GM19240 (cell line): Measurements from ENCODE around the gene RABIF.
A peak's percentile ranks its signal among the peaks of the same experiment; 100 is the strongest.
"Not testable (repeated sequence)": the region's sequence is repeated elsewhere in the genome, so short reads cannot be mapped to it uniquely, and the experiment has no call there.

ENCODE experiments used
- DNase-seq: peaks from one replicate; pipeline ENCODE4 v3.0.0; 2011; ENCODE audit warnings: low spot score; ENCODE audit not compliant: insufficient read length

The RABIF gene

DNA sequence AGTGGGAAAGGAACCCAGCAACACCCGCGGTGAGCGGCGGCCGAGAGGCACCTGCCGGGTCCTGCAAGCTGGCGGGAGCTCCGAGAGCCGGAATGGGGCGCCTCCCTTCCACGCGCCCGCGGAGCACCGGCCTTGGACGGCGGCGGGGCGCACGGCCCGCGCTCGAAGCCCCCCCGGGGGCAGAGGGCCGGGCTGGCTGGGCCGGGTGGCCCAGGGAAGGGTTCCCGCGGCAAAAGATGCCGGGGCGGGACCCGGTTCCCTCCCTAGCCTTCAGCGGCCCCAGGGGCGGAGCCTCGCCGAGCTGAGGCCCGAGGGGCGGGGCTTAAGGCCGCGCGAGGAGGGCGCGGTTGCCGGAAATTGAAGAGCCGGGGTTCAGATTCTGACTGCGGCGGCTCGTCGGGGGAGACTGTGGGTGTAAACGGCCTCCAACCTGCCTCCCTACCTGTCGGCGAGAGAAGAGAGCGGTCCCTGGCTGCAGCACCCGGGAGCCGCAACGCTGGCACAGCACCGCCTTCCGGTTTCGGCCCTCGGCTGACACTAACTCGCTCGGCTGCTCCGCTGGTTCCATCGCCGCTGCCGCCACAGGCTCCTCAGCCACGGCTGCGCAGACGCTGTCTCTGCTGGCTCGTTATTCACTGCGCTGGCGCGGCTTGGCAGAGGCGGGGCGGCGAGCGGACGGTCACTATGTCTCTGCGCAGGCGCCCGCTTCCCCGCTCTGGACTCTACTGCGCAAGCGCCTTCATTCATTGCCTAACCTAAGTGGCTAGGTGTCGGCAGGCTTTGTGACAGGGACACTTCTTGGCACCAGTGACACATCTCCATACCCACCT lies at the start of gene RABIF:
RABIF (minus strand) TSS at position 619 of the 830 bp plus-strand sequence; CDS start at position 568, 51 bp downstream.
- DNase-seq: peak; percentile 94

DNA sequence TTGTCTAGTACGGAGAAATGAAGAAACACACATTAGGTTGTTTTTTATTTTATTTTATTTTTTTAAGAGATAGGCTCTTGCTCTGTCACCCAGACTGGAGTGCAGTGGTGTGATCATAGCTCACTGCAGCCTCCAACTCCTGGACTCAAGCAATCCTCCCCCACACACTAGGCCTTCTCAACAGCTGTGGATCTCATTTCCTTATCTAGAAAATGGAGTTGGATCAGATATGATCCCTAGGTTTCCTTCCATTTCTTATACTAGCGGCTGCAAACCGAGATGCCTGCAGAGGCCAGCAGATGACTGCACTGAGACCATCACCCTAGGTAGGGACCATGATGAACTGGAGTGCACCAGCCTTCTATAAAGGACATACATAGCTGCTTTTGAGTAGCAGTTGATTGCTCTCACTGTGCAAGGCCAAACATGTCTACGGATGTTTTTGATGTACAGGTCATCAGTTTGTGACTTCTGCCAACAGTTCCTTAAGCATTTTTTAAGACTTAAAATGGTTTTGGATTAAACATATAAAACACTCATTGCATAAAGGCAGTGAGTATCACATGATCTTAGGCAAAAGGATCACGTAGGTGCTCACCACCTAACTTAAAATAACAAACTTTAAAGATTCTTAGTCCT lies 49.5 kb upstream of the RABIF start:
- no peak for DNase-seq

DNA sequence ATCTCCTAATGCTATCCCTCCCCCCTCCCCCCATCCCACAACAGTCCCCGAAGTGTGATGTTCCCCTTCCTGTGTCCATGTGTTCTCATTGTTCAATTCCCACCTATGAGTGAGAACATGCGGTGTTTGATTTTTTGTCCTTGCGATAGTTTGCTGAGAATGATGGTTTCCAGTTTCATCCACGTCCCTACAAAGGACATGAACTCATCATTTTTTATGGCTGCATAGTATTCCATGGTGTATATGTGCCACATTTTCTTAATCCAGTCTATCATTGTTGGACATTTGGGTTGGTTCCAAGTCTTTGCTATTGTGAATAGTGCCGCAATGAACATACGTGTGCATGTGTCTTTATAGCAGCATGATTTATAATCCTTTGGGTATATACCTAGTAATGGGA lies 47.5 kb upstream of the RABIF start:
- DNase-seq: not testable (repeated sequence)

DNA sequence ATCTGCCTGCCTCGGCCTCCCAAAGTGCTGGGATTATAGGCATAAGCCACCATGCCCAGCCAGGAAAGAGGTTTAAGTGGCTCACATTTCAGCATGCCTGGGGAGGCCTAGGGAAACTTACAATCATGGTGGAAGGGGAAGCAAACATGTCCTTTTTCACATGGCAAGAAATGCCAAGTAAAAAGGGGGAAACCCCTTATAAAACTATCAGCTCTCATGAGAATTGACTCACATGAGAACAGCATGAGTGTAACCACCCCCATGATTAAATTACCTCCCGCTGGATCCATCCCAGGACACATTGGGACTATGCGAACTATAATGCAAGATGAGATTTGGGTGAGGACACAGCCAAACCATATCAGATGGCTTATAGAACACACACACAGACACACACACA lies 46.9 kb upstream of the RABIF start:
- no peak for DNase-seq

DNA sequence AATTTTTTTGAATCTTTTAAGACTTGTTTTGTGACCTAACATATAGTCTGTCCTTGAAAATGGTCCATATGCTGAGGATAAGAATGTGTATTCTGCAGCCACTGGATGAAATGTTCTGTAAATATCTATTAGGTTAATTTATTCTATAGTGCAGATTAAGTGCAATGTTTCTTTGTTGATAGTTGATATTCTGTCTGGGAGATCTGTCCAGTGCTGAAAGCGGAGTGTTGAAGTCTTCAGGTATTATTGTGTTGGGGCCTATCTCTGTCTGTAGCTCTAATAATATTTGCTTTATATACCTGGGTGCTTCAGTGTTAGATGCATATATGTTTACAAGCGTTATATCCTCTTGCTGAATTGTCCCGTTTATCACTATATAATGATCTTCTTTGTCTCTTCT lies 45.8 kb upstream of the RABIF start:
- no peak for DNase-seq

DNA sequence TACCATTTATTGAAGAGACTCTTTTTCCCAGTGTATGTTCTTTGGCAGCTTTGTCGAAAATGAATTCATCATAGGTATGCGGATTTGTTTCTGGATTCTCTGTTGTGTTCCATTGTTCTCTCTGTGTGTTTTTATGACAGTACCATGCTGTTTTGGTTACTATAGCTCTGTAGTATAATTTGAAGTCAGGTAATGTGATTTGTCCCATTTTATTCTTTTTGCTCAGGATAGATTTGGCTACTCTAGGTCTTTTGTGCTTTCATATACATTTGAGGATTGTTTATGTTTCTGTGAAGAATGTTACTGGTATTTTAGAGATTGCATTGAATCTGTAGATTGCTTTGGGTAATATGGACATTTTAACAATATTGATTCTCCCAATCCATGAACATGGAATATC lies 43.5 kb upstream of the RABIF start:
- no peak for DNase-seq

DNA sequence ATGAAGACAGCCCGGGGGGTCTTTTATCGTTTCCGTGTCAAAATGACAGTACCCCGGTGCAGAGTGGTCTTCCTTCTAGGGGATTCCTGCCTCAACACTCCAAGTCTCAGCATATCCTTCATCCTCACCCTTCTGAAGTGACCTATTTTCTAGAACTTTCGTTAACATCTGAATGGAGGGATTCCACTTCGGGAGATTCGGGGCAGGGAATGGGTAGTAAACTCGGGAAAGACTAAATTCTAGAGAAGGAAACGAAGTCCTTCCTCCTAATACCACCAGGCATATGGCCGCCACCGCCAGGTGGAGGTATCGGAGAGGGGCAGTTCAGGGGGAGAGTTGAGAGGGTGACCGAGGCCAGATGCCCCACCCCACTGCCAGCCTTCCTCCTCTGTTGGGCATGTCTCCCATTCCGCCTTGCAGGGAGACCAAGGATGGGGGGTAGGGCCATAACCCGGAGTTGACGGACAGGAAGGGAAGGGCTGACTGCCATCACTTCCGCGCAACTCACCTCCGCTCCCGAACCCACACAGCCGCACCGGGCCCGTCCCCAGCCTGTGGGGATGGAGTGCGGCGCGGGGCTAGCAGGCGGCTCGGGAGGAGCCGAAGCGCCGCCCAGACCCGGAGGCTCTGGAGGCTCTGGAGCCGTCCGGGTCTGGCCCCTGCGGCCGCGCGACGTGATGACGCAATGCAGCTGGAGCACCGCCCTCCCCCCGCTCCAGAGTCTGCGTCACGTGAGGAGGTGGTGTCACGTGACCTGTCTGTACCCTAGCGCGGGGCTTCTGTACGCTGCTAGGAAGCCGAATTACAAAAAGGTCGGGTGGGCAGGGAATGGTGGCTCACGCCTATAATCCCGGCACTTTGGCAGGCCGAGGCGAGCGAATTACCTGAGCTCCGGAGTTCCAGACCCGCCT lies 37.9 kb upstream of the RABIF start, which contains the start of gene KLHL12:
KLHL12 (minus strand) TSS at position 654 of the 911 bp plus-strand sequence. CDS start 2,072 bp downstream, outside the sequence.
- peak; percentile 84 for DNase-seq

DNA sequence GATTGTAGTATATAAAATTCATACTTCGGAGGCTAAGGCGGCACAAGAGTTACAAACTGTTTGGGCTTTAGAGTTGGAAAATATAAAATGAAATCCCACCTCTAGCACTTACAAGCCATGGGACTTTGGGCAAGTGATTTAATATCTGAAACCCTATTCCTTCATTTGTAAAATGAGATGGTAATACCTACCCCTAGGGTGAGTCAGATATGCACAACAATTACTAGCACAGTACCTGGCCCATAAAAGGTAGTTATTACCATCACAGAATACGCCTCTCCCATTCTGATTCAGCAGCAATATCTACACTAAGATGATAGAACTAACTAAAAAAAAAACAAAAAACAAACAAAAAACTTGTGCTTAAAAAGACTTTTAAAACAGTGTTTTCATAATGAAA lies 34.6 kb upstream of the RABIF start:
- DNase-seq: no peak

DNA sequence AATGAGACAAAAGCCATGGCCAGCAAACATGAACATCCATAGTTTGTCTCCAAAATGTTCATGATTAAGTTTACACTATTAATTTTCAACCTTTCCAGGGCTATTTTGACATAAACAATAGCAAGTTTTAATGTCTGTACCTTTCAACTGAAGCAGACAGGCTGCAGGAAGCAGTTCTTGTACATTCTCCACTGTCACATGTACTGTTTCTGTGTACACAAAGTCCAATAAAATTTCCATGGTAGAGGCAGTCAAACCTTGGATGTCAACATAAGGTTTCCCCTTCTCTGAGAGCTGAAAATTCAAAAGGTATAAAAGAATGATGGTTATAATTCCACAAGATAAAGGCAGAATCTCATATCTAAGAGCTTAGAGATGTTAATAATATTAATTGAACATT lies 30.7 kb upstream of the RABIF start:
- no peak for DNase-seq

DNA sequence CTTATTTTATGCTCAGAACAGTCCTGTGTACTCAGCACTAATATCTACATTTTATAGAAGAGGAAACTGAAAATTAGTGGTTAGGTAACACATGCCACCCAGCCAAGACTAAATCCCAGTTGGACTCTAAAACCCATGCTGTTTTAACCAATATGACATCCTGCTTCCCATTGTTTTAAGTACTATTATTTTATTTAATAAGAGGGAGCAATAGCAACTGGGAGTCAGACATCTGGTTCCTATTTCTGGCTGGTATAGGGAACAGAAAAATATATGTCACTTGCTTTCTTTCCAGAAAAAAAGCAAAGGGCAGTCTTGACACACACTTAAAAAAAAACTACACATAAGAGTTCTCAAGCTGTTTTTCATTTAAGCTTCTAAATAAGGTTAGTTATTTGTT lies 26.2 kb upstream of the RABIF start:
- no peak for DNase-seq

DNA sequence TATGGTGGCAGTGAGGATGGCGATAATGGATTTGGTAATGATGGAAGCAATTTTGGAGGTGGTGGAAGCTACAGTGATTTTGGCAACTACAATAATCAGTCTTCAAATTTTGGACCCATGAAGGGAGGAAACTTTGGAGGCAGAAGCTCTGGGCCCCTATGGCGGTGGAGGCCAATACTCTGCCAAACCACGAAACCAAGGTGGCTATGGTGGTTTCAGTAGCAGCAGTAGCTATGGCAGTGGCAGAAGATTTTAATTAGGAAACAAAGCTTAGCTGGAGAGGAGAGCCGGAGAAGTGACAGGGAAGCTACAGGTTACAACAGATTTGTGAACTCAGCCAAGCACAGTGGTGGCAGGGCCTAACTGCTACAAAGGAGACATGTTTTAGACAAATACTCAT lies 23.5 kb upstream of the RABIF start:
- DNase-seq: not testable (repeated sequence)

DNA sequence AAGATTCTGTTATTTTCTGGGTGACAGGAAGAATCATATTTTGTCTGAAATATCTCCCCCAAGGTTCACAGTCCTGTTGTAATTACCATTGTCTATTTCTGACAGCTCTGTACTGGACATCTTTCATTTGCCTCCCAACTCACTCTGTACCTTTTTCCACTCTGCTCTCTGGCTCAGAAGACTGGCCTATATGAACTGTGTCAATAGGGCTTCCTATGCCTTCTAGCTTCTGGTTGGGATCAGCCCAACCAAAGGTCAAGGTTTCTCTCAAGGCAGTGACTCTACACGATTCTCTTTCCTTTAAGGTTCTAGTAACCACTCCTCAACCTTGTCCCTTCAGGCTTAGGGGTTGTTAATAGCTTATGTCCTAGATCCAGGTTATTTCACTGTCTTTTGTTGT lies 20.5 kb upstream of the RABIF start:
- no peak for DNase-seq

DNA sequence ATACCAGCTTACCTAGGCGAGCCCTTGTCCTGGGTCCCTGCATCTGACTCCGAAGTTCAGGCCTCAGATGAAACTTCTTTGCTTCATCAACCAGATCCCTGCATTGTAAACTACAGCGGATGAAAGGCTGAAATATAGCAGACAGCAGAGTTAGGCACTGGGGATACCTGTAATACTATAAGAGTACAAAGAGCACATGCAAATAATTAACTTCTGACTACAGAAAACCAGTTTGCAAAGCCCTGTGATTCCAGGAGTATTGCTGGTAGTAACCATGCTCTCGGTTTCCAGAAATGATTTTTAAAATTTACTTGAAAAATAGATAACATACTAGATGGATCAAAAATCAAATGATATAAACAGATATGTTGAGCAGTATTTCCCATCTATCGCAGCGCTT lies 20.0 kb upstream of the RABIF start:
- no peak for DNase-seq

DNA sequence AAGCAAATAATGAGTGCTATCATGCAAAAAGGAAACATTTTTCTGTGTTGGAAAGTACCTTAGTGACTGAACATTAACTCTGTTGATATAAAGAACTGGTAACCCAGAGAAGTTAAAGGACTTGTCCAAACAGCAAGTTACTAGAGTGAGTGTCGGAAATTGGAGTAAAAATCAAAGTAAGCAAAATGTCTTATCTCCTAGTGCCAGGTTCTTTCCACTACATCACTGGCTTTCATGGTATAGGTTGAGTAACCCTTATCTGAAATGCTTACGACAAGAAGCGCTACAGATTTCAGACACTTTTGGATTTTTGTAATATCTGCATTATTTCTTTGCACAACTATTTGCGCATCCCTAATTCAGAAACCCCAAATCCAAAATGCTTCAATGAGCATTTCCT lies 16.4 kb upstream of the RABIF start:
- DNase-seq: no peak

DNA sequence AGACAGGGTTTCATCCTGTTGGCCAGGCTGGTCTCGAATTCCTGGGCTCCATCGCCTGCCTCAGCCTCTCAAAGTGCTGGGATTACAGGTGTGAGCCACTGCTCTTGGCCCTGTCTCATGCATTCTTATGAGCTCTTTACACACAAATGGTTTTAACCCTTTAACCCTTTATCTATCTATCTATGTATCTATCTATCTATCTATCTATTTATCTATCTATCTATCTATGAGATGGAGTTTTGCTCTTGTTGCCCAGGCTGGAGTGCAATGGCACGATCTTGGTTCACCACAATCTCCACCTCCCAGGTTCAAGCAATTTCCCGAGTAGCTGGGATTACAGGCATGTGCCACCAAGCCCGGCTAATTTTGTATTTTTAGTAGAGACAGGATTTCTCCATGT lies 14.9 kb upstream of the RABIF start:
- not testable (repeated sequence) for DNase-seq

DNA sequence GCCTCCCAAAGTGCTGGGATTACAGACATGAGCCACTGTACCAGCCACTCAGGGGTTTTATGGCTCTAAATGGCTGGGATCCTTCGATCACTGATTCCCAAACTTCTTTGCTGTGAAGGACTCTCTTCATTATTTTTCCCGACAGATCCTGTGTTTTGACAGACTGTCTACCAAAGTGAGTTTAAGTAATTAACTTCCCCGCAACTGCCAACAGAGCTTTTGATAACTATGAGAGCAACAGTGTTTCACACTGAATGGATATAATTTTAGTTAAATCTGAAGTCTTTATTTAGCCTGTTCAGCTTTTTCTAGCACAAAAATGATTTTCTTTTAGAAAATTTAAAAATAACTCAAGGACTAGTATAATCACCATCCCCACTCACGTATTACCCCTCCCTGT lies 12.6 kb upstream of the RABIF start:
- no peak for DNase-seq

DNA sequence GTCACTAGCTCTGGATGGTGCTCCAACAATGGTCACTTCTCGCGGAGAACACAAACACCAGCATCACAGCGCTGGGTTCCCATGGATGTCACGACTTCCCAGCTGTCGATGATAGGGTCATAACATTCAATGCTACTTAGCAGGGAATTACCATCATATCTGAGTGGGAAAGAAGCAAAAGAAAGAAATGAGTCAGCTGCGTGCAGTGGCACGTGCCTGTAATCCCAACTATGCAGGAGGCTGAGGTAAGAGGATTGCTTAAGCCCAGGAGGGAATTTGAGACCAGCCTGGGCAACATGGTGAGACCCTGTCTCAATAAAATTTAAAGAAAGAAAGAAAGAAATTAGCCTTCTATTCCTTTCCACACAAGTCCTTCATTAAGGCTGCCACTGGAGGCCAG lies 3.6 kb upstream of the RABIF start:
- DNase-seq: no peak

DNA sequence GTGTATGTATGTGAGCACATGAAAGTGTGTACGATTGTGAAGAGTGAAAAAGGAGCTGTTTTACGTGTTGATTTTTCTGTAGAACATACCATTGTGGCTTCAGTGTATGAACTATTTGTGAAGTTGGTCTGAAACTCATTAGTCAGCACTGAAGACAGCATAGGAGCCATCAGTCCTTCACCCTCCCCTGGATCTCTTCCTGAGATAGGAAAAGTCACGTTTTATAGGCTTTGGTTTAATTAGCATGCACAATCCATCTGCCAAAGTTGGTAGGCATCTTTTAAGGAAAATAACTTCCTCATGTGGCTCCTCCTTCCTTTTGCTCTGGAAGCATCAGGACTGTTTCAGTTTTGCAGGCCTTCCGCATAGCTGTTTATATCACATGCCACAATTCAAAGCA lies 1.4 kb upstream of the RABIF start:
- no peak for DNase-seq

DNA sequence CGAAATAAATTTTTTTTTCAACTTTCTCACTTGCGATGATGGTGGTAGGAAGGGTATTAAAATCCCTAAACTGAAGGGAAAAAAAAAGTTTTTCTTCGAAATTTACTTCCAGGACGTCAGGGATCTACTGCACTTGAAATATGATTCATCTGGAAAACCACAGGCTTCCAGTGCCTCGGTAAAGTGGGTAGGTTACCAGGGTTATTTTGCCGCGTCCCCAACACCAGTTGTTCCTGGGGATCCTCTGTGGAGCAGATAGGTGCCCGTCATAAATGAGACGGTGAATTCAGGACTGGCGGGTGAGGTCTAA lies 773 bp downstream of the RABIF start:
- DNase-seq: no peak

DNA sequence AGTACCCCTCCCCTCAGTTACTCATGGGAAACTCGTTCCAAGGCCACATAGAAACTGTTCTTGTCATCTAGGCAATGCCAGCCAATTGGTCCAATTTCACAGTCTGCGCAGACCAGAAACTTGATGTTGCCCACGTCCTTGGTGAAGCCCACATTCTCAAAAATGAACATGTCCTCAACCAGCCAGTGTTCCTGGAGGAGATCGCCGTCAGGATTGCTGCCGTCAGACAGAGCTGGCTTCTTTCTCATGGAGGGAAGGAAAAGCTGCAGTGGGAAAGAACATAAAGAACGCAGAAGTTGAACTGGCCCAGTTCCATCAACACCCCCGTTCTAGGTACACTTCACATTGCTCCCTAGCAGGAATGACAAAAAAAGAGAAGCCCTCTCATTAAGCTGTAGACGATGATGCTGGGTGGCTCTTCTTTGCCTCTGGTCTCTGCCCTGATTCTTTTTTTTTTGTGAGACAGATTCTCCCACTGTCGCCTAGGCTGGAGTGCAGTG lies 7.9 kb downstream of the RABIF start:
- DNase-seq: no peak

DNA sequence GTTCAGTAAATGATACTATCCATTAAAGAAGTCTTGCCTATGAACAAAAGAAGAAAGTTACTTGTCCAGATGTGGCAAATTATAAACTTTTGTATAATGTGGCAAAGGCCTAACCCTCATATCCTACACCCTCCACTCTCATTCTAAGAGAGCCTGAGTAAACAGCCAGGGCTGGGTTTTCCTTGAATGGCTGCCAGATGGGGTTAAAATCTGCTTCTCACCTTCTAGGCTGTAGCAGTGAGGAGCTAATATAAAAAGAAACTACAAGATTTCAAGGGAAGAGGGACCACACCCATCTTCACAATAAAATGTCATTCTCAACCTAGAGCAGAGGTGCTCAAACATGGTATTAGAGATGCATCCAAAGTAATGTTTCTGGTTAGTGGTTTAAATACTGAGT lies 8.9 kb downstream of the RABIF start:
- no peak for DNase-seq

DNA sequence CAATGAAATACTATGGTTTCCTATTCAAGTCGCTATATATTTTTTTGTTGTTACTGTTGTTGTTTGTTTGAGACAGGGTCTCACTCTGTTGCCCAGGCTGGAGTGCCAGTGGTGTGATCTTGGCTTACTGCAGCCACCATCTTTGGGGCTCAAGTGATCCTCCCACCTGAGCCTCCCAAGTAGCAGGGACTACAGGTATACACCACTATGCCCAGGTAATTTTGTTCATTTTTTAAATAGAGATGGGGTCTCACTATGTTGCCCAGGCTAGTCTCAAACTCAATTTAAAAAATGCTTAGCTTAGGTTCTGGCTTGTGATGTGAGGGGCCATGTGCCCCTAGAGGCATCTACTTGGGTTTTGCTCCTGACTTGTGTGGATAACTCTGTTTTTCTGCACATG lies 9.8 kb downstream of the RABIF start:
- no peak for DNase-seq
